SU-DHL-6 (cell line): ENCODE results near the gene KCNN3.

Source experiments
- H2AFZ ChIP-seq: fragments of 200-600 bp; sonication (generic); 2 replicates; pipeline ENCODE4 v1.6.1; 2014; ENCODE audit warnings: low read depth, mild to moderate bottlenecking, moderate library complexity, mixed read lengths, antibody characterized with exemption, low read length; ENCODE audit not compliant: severe bottlenecking
- H3F3A ChIP-seq: fragments of 200-600 bp; shearing (Covaris generic); 2 replicates; pipeline ENCODE4 v1.6.0; 2016; ENCODE audit warnings: antibody characterized with exemption, mild to moderate bottlenecking; ENCODE audit not compliant: insufficient read depth
- H3K27ac ChIP-seq: fragments of 200-600 bp; sonication (generic); 2 replicates; pipeline ENCODE4 v1.5.1; 2016; ENCODE audit warnings: low read depth, mild to moderate bottlenecking, low read length, moderate library complexity, mixed read lengths
- H3K27me3 ChIP-seq: fragments of 200-600 bp; sonication (generic), shearing (Covaris generic); 2 replicates; pipeline ENCODE4 v1.6.0; 2014; ENCODE audit warnings: mild to moderate bottlenecking, low read length
- H3K36me3 ChIP-seq: fragments of 200-600 bp; sonication (generic); 2 replicates; pipeline ENCODE4 v1.6.1; 2014; ENCODE audit warnings: mild to moderate bottlenecking, low read length, mixed read lengths
- H3K4me2 ChIP-seq: fragments of 300-600, 200-600 bp; shearing (Covaris generic), sonication (generic); 2 replicates; pipeline ENCODE4 v1.6.0; 2014; ENCODE audit warnings: low read length, low read depth, mild to moderate bottlenecking; ENCODE audit not compliant: poor library complexity, severe bottlenecking
- H3K4me3 ChIP-seq: fragments of 200-600 bp; sonication (generic); 2 replicates; pipeline ENCODE4 v1.5.1; 2014; ENCODE audit warnings: antibody characterized with exemption, low read length, mild to moderate bottlenecking, mixed read lengths; ENCODE audit not compliant: insufficient read depth, poor library complexity, severe bottlenecking
- H3K79me2 ChIP-seq: fragments of 200-600 bp; sonication (generic); 2 replicates; pipeline ENCODE4 v1.6.1; 2014; ENCODE audit warnings: mild to moderate bottlenecking, low read length, moderate library complexity; ENCODE audit not compliant: insufficient read depth
- H3K9ac ChIP-seq: fragments of 200-600 bp; sonication (generic); 2 replicates; pipeline ENCODE4 v1.7.0; 2014; ENCODE audit warnings: mild to moderate bottlenecking, low read length
- H3K9me2 ChIP-seq: fragments of 200-600 bp; sonication (generic); replicated peaks from 2 replicates; pipeline ENCODE4 v1.6.1; 2014; ENCODE audit warnings: low read length; ENCODE audit not compliant: insufficient read depth
- H3K9me3 ChIP-seq: fragments of 200-600 bp; sonication (generic); 2 replicates; pipeline ENCODE4 v1.6.1; 2014; ENCODE audit warnings: low read length, mixed read lengths; ENCODE audit not compliant: insufficient read depth
- H4K20me1 ChIP-seq: fragments of 200-600 bp; sonication (generic); 2 replicates; pipeline ENCODE4 v1.6.1; 2014; ENCODE audit warnings: low read depth, mild to moderate bottlenecking, antibody characterized with exemption, low read length, moderate library complexity, mixed read lengths
- EZH2phosphoT487 ChIP-seq: fragments of 200-600 bp; sonication (generic), shearing (Covaris generic); conservative IDR thresholded peaks from 2 replicates; pipeline ENCODE4 v1.6.1; 2018; ENCODE audit warnings: mild to moderate bottlenecking, antibody characterized with exemption, low read length, moderate library complexity, mixed read lengths
- TF ChIP-seq, protein P1 (sequence below): fragments of 200-600 bp; sonication (generic); IDR thresholded peaks from one replicate; pipeline ENCODE4 v1.5.1; 2017; ENCODE audit warnings: antibody characterized with exemption, mild to moderate bottlenecking, low read length, moderate library complexity; ENCODE audit not compliant: insufficient read depth, poor library complexity, severe bottlenecking

KCNN3 gene

DNA sequence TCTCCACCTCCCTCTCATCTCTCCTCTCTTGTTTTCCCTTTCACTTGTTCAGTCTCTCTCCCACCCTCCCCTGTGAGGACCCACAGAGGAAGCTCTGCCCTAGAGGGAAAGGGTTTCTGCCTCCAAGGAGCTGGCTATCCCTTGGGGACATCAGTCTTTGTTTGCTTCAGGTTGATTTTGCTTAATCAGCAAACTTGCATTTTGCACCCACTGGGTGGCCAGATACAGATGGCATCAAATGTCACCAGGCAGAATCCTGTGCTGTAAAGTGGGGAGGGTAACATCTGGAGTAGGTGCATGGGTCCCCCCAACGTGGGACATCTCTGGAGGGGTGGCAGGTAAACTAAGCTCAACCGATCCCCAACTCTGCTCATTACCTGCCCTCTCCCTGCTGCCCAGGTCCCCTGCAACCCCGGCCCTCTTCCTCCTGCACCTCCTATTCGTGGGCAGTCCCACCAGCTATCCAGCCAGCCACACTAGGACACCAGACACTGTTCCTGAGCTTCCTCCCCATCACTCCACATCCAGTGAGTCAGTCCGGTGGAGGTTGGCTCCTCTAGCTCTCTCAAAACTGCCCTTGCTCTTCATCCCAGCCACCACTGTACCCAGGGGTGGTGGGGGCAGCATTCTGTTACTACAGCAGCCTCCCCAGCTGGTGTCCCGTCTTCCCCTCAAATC is 123.3 kb downstream of the KCNN3 start:
- H3K4me2 ChIP-seq = no peak overlapping the region
- no peak overlapping the region for H3K9ac ChIP-seq
- H3K79me2 ChIP-seq = no peaks in the 10 kb centered on the region
- H4K20me1 ChIP-seq = no peaks in the 10 kb centered on the region
- H3F3A ChIP-seq = no peaks in the 10 kb centered on the region
- H3K27me3 ChIP-seq = no peaks in the 10 kb centered on the region
- H3K27ac ChIP-seq = no peak overlapping the region
- no peaks in the 10 kb centered on the region for H3K9me2 ChIP-seq
- no peaks in the 10 kb centered on the region for H3K36me3 ChIP-seq
- H2AFZ ChIP-seq = no peak overlapping the region
- H3K4me3 ChIP-seq = no peak overlapping the region
- no peaks in the 10 kb centered on the region for H3K9me3 ChIP-seq
- TF ChIP-seq, protein P1, sequence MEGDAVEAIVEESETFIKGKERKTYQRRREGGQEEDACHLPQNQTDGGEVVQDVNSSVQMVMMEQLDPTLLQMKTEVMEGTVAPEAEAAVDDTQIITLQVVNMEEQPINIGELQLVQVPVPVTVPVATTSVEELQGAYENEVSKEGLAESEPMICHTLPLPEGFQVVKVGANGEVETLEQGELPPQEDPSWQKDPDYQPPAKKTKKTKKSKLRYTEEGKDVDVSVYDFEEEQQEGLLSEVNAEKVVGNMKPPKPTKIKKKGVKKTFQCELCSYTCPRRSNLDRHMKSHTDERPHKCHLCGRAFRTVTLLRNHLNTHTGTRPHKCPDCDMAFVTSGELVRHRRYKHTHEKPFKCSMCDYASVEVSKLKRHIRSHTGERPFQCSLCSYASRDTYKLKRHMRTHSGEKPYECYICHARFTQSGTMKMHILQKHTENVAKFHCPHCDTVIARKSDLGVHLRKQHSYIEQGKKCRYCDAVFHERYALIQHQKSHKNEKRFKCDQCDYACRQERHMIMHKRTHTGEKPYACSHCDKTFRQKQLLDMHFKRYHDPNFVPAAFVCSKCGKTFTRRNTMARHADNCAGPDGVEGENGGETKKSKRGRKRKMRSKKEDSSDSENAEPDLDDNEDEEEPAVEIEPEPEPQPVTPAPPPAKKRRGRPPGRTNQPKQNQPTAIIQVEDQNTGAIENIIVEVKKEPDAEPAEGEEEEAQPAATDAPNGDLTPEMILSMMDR = no peak
- no peak for TF ChIP-seq EZH2phosphoT487

DNA sequence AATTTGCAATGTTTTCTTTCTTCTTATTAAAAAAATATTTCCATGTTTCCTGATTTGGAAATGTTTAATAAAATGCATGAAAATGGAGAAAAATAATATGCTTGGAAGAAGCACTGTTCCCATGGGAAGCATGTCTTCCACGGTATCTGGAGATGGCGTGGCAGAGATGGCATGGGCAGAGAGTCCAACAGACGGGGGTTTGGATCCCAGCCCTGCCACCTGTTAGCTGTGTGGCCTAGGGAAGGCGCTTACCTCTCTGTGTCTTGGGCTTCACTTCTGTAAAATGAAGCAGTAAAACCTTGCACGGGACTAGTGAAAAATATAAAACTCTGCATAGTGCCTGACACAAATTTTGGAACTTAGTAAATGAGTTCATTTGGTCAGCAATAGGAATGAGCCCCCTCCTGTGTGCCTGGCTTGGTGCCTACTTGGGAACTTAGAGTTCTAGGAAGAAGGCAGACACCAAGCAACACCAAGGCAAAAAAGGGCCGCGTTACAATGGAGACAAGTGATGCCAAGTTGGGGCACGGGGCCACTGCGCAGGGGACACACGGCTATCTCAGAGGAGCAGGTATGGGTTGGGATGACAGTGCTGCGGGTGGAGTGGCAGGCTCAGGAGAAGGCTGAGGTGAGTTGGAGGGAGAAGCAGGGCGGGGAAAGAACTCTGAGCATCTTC is 124.2 kb downstream of the KCNN3 start:
- Histone ChIP-seq H3F3A (no peaks in the 10 kb centered on the region), H3K4me3 (no peak overlapping the region), H4K20me1 (no peaks in the 10 kb centered on the region), H3K9me3 (no peaks in the 10 kb centered on the region), H3K9ac (no peak overlapping the region), H2AFZ (no peak overlapping the region), H3K79me2 (no peaks in the 10 kb centered on the region), H3K27me3 (no peaks in the 10 kb centered on the region), H3K4me2 (no peak overlapping the region), H3K36me3 (no peaks in the 10 kb centered on the region), H3K27ac (no peak overlapping the region), H3K9me2 (no peaks in the 10 kb centered on the region)
- no peak for TF ChIP-seq EZH2phosphoT487

DNA sequence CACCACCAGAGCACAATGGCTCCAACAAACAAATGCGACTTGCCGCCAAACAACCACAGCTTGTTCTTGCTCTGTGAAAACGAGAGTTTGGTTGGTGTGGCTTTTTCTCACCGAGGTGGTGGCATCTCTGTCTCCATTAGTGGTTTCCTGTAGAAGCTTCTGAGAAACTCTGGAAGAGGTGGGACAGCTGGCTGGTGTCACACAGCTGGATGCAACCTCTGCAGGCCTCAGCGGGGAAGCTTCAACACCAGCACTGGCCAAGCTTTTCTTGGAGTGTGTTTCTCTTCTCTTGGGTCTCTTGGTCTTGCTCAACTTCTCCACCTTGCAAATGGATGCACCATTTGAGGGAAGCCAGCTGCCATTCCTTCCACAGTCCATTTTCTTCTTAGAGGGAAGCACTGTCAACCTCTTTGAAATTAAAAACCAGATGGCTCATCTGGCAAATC is 124.8 kb downstream of the KCNN3 start:
- no peak for TF ChIP-seq EZH2phosphoT487
- TF ChIP-seq, protein P1 = no peak
- no peaks in the 10 kb centered on the region for H3K27me3 ChIP-seq
- H3K36me3 ChIP-seq = no peaks in the 10 kb centered on the region
- no peak overlapping the region for H3K27ac ChIP-seq
- no peak overlapping the region for H2AFZ ChIP-seq
- H3K9ac ChIP-seq = no peak overlapping the region
- H3K4me2 ChIP-seq = no peak overlapping the region
- H4K20me1 ChIP-seq = no peaks in the 10 kb centered on the region
- no peak overlapping the region for H3K4me3 ChIP-seq
- no peaks in the 10 kb centered on the region for H3K79me2 ChIP-seq
- no peaks in the 10 kb centered on the region for H3K9me2 ChIP-seq
- no peaks in the 10 kb centered on the region for H3F3A ChIP-seq
- no peaks in the 10 kb centered on the region for H3K9me3 ChIP-seq
